Retinal pigment epithelial cell (primary cell): Measurements from ENCODE around the gene PAQR8.

Source experiments
- DNase-seq: peaks from one replicate; pipeline ENCODE4 v3.0.0-alpha.2; 2010; ENCODE audit warnings: low read depth
- H3K4me3 ChIP-seq: 2 replicates; pipeline ENCODE4 v1.5.1; 2011; ENCODE audit warnings: mild to moderate bottlenecking, low read length, control low read depth, moderate library complexity
- TF ChIP-seq, protein P1 (sequence below): conservative IDR thresholded peaks from 2 replicates; pipeline ENCODE4 v1.5.1; 2011; ENCODE audit warnings: low read depth, low read length, control low read depth, inconsistent platforms

The PAQR8 gene

GRCh38 chr6:52333840-52334200 is 28.1 kb upstream of the PAQR8 start:
- no peak overlapping the region for H3K4me3 ChIP-seq
- no peak for DNase-seq
- TF ChIP-seq, protein P1, sequence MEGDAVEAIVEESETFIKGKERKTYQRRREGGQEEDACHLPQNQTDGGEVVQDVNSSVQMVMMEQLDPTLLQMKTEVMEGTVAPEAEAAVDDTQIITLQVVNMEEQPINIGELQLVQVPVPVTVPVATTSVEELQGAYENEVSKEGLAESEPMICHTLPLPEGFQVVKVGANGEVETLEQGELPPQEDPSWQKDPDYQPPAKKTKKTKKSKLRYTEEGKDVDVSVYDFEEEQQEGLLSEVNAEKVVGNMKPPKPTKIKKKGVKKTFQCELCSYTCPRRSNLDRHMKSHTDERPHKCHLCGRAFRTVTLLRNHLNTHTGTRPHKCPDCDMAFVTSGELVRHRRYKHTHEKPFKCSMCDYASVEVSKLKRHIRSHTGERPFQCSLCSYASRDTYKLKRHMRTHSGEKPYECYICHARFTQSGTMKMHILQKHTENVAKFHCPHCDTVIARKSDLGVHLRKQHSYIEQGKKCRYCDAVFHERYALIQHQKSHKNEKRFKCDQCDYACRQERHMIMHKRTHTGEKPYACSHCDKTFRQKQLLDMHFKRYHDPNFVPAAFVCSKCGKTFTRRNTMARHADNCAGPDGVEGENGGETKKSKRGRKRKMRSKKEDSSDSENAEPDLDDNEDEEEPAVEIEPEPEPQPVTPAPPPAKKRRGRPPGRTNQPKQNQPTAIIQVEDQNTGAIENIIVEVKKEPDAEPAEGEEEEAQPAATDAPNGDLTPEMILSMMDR = no peak

DNA sequence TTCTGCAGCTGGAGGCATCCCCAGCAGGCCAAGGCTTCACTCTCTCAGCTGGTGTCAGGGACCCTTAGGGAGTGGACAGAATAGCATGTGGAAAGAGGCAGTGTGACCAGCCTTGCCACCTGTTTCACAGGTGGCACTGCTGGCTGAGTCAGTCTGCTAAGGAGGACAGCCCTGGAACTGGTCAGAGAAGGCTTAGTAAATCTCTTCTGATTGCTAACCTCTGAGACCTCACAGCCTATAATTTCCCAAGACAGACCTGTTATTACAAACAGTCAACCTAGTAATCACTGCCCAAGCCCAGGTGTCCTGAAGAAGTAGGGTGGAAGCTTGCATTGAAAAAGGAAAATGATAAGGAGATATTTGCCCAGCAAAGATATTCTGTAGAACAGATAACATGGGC is 26.4 kb upstream of the PAQR8 start:
- no peak for DNase-seq
- H3K4me3 ChIP-seq = no peak overlapping the region
- TF ChIP-seq, protein P1 = no peak

- no peak overlapping the region for H3K4me3 ChIP-seq
- TF ChIP-seq, protein P1 = no peak
Measured at GRCh38 chr6:52336919-52337561, 24.9 kb upstream of the PAQR8 start.

GRCh38 chr6:52337633-52338290 is 24.2 kb upstream of the PAQR8 start:
- DNase-seq = no peak
- no peak overlapping the region for H3K4me3 ChIP-seq
- TF ChIP-seq, protein P1 = no peak

More at GRCh38 chr6:52336919-52337561, 24.9 kb upstream of the PAQR8 start:
- no peak for DNase-seq

DNA sequence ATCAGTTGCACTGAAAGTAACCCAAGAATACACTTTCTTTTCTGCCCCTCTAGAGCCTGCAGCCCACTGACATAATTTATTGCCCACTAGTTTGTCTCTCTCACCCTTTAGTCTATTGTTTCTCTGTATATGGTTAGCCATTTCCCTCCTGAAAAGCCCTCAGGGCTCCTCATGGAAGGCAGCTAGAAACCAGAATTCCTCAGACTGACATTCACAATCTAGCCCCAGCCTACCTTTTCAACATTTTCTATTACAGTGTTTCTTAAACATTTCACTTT is 21.4 kb upstream of the PAQR8 start:
- TF ChIP-seq, protein P1 = no peak
- no peak for DNase-seq

GRCh38 chr6:52341561-52342260 is 20.2 kb upstream of the PAQR8 start:
- no peak overlapping the region for H3K4me3 ChIP-seq
- TF ChIP-seq, protein P1 = no peak
- no peak for DNase-seq

More for the DNA sequence above, 21.4 kb upstream of the PAQR8 start:
- H3K4me3 ChIP-seq = no peak overlapping the region

DNA sequence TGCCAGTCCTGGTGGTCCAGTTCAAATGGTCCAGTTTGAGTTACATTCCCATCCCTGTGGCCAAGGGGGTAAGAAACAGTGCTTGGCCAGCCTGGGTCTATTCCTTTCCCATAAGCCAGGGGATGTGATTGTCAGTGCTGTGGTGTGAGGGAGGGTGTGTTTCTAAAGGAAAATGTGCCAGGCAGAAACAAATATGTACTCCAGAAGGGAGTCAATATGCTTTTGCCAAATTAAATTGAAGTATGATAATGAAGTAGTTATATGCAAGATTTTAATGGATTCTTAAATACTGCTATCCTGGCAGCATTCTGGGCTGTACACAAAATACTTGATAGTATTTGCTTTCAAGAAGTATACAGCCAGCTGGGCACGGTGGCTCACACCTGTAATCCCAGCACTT is 16.6 kb upstream of the PAQR8 start:
- no peak for DNase-seq
- TF ChIP-seq, protein P1 = no peak
- H3K4me3 ChIP-seq = no peak overlapping the region
